BJ (cell line): ENCODE data around the gene ZSWIM4. TPM values are rescaled to one million over a fixed set of nuclear protein-coding genes. Genes with fewer than 3 reads are reported as not detected.

Source experiments
- CTCF ChIA-PET: fragments of 350-600 bp; formaldehyde crosslinking; extraction: SDS; loops from one replicate; lab custom pipeline; 2021; ENCODE audit warnings: antibody characterized with exemption, inconsistent platforms; lab: Yijun Ruan, JAX
- POLR2A ChIA-PET: fragments of 300-600 bp; sonication (Branson Sonifier 250); formaldehyde crosslinking; extraction: SDS; loops from one replicate; lab custom pipeline; 2021; ENCODE audit warnings: antibody characterized with exemption; lab: Charles Lee
- DNase-seq: peaks from one replicate; pipeline ENCODE4 v3.0.0-alpha.2; 2011; ENCODE audit warnings: low read depth
- H3K27me3 ChIP-seq: 2 replicates; pipeline ENCODE4 v1.6.0; 2011; ENCODE audit warnings: low read length; ENCODE audit not compliant: control insufficient read depth, insufficient read depth
- H3K36me3 ChIP-seq: 2 replicates; pipeline ENCODE4 v1.5.1; 2011; ENCODE audit warnings: low read length; ENCODE audit not compliant: control insufficient read depth, insufficient read depth
- H3K4me3 ChIP-seq: 2 replicates; pipeline ENCODE4 v1.5.1; 2011; ENCODE audit warnings: low read depth, mild to moderate bottlenecking, control low read depth, low read length
- polyA plus RNA-seq: library from polyadenylated mRNA; depleted of rRNA; stranded (reverse); fragments of >200 nt; gene quantifications from 2 replicates; pipeline ENCODE4 v1.2.3, GENCODE V29; 2011
- TF ChIP-seq, protein P1 (sequence below): IDR thresholded peaks from 2 replicates; pipeline ENCODE4 v1.5.1; 2011; ENCODE audit warnings: low read depth, mild to moderate bottlenecking, control low read depth, inconsistent platforms, low read length, moderate library complexity; ENCODE audit not compliant: insufficient read depth

The ZSWIM4 gene
- polyA plus RNA-seq, 1 experiment, result 5.7 TPM

DNA sequence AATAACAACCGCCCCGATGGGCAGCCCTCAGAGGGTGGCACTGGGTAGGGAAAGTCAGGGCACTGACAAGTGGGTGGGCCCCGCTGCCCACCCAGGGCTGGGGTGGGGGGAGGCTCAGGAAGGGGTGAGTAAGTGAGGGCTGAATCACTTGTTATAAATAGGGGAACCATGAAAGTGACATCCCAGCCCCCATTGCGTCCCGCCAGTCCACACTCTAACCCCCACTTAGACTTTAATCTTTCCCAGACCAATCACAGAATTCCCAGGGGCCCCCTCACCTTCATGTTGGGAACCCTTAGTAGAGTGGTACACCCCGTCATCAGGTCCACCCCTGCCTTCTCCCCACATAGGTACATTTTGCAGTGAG, 44.7 kb downstream of the ZSWIM4 start:
- DNase-seq, result no peak
- Histone ChIP-seq H3K36me3 (peaks cover 17% of the 10 kb centered on the region), H3K4me3 (peak overlapping the region; percentile 66), H3K27me3 (no peaks in the 10 kb centered on the region)
- ChIA-PET POLR2A (interaction anchor here (0.5 to 1.5 kb wide), 5 partner anchors 14 to 286 kb away, joined by 3 to 25 read pairs (median 6); no protein-coding TSS in a partner anchor), CTCF (interaction anchor here (1.3 to 7.3 kb wide), 5 partner anchors 19 to 57 kb away, joined by 3 to 64 read pairs (median 4); no protein-coding TSS in a partner anchor)
- TF ChIP-seq, protein P1, sequence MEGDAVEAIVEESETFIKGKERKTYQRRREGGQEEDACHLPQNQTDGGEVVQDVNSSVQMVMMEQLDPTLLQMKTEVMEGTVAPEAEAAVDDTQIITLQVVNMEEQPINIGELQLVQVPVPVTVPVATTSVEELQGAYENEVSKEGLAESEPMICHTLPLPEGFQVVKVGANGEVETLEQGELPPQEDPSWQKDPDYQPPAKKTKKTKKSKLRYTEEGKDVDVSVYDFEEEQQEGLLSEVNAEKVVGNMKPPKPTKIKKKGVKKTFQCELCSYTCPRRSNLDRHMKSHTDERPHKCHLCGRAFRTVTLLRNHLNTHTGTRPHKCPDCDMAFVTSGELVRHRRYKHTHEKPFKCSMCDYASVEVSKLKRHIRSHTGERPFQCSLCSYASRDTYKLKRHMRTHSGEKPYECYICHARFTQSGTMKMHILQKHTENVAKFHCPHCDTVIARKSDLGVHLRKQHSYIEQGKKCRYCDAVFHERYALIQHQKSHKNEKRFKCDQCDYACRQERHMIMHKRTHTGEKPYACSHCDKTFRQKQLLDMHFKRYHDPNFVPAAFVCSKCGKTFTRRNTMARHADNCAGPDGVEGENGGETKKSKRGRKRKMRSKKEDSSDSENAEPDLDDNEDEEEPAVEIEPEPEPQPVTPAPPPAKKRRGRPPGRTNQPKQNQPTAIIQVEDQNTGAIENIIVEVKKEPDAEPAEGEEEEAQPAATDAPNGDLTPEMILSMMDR, result no peak

DNA sequence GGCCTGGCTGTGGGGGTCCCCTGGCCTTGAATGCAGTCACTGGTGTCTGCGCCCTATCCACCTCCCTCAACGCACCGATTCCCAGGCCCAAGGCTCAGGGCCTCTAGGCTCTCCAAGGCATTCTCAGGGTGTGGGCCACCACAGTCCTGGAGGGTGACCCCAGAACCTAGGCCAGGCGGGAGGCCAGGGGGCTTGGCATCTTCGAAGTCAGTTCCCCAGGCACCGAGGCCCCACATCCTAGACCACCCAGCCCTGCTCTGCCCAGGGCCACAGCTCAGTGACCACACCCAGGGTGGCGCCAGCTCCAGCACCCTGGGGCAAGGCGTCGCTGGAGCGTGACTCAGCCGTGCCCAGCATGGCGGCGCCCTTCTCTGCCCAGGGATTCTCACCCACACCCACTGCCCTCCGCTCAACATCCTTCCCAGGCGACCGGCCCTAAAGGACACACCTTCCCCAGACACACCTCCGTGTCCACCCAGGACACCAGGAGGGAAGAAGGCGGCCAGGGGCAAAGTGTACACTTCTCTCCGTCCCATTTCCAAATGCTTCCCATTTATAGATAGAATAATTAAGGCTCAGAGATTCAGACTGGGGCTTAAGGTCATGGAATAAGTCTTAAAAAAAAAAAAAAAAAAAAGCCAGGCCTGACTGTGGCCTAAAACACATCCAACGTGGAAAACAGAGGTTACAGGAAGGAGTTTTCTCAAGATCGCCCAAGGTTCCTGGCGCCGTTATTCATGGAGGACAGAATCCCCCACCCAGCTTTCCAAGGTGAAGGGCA, 45.3 kb downstream of the ZSWIM4 start:
- no peak for DNase-seq
- CTCF ChIA-PET, result interaction anchor here (1.3 to 7.3 kb wide), 5 partner anchors 19 to 57 kb away, joined by 3 to 64 read pairs (median 4); no protein-coding TSS in a partner anchor
- TF ChIP-seq, protein P1, result no peak
- Histone ChIP-seq H3K36me3 (peaks cover 16% of the 10 kb centered on the region), H3K27me3 (no peaks in the 10 kb centered on the region), H3K4me3 (peak overlapping the region; percentile 66)
- POLR2A ChIA-PET, result interaction anchor here (0.6 to 1.5 kb wide), 4 partner anchors 13 to 287 kb away, joined by 3 to 25 read pairs (median 5); no protein-coding TSS in a partner anchor

DNA sequence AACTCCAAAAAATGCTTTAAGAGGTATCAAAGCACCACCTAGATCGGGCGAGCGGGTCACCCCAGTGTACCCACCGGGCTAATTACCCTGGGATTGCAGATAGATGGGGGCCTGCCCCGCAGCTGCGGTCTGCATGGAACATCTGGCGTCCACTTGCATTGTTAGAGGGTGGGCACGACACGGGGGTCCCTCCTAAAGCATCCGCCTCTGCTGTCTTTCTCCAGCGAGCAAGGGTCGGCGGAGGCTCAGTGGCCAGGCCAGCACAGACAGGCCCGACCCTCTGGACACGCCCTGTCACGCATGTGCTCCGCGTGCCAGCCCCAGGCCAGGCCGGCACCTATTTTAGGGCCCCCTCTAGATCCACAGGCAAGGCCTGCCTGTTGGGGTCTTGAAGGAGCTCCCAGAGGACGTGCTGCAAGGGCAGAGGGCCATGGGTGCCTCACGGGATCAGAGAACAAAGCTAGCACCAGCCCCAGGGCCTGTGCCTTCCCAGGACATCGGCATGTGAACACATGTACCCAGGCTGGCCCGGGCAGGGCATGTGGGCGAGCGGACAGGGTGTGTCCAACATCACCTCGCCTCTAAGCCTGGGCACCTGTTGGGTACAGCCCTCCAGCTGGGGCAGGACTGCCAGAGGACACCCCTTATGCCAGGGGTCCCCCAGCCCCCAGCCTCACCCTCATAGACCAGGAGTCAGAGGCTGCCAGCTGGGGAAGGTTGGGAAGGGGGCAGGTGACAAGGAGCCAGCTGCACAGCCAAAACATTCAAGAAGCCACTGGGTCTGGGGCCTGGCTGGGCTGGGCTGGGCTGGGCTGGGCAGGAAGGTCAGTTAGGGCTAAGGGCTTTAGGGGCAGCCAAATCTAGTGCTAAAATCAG, 46.1 kb downstream of the ZSWIM4 start:
- POLR2A ChIA-PET, result no interaction called here
- Histone ChIP-seq H3K27me3 (no peaks in the 10 kb centered on the region), H3K36me3 (peaks cover 8% of the 10 kb centered on the region), H3K4me3 (peak overlapping the region; percentile 66)
- TF ChIP-seq, protein P1, result no peak
- CTCF ChIA-PET, result interaction anchor here (1.0 to 7.3 kb wide), 4 partner anchors 18 to 57 kb away, joined by 3 to 64 read pairs (median 4); no protein-coding TSS in a partner anchor
- no peak for DNase-seq

DNA sequence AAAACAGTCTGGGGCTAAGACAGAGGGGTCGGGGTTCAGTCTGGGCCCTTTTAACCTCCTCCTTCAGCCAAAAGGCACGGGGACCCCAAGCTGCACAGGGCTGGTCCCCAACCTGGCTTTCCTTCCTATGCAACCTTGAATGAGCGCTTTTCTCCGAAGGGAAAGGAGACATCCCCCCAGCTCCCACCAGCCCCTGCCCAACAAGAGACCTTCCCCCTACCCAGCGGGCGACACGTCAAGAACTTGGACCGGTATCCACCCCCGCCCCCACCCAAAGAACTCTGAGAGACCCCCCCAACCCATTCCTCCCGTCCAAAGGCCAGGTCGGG, 46.7 kb downstream of the ZSWIM4 start:
- ChIA-PET POLR2A (no interaction called here), CTCF (interaction anchor here (1.0 to 1.4 kb wide), 2 partner anchors 21 to 58 kb away, joined by 3 to 4 read pairs; no protein-coding TSS in a partner anchor)
- peaks cover 5% of the 10 kb centered on the region for H3K36me3 ChIP-seq
- no peaks in the 10 kb centered on the region for H3K27me3 ChIP-seq
- TF ChIP-seq, protein P1, result no peak
- DNase-seq, result no peak
- peak overlapping the region; percentile 66 for H3K4me3 ChIP-seq
